ENCODE data around the gene NHS. TPM values are rescaled to one million over a fixed set of nuclear protein-coding genes. Genes with fewer than 3 reads are reported as not detected.
A peak's percentile ranks its signal among the peaks of the same experiment; 100 is the strongest.

Gene NHS
- total and polyA plus RNA-seq, 11 donors = 0.22 to 3.4 (median 1.1) TPM

DNA sequence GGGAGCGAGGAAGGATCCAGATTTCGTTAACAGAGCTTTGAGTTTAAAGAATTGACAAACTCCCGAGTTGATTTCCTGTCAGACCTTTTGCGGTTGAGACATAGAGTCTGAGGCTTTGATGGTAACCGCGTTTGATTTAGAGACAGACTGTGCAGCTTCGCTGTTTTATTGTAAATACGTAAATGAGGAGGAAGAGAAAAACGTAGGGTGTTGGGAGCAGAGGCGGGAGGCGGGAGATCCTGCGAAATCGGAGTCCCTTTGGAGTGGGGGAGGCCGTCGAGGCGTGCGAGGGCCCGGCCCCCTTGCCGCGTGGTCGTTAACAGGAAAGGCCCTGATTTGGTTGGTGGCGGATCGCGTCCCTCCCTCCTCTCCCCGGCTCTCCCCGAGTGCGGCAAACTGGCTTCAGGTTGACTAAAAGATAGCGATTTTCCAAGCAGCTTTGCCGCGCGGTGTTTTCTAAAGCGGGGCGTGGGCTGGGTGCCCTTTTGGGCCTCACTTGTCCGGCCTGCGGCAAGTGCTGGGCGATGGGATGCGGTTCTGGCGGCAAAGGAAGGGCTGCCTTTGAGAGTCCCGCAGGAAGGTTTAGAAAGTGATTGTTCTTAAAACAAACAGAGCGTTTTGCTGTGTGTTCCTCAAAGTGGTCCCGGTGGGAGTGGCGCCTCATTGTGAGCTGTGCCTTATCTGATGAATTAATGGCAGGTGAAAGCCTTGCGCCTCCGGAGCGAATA lies 363.1 kb downstream of the NHS start:
- Histone ChIP-seq H3K27me3 (peaks cover 0 to 15% (median 0%) of the 10 kb centered on the region in 9 donors), H3K4me3 (peak overlapping the region; percentile 44 to 82 (median 67)), H3K27ac (peak overlapping the region; percentile 29 to 93 (median 88)), H3K9me3 (no peaks in the 10 kb centered on the region), H3K4me1 (peaks cover 0 to 11% (median 2%) of the 10 kb centered on the region in 12 donors), H3K36me3 (no peaks in the 10 kb centered on the region)
- DNase-seq (peak in 4 of 5 donors; percentile 24 to 58 (median 44)), ATAC-seq (peak in 3 of 4 donors; percentile 8 to 30 (median 24))
- intact Hi-C loops (cut with DNase I) = no loop called here
- no peak for TF ChIP-seq POLR2A (IDR thresholded peaks at IDR 0.05)
- TF ChIP-seq, protein P1, sequence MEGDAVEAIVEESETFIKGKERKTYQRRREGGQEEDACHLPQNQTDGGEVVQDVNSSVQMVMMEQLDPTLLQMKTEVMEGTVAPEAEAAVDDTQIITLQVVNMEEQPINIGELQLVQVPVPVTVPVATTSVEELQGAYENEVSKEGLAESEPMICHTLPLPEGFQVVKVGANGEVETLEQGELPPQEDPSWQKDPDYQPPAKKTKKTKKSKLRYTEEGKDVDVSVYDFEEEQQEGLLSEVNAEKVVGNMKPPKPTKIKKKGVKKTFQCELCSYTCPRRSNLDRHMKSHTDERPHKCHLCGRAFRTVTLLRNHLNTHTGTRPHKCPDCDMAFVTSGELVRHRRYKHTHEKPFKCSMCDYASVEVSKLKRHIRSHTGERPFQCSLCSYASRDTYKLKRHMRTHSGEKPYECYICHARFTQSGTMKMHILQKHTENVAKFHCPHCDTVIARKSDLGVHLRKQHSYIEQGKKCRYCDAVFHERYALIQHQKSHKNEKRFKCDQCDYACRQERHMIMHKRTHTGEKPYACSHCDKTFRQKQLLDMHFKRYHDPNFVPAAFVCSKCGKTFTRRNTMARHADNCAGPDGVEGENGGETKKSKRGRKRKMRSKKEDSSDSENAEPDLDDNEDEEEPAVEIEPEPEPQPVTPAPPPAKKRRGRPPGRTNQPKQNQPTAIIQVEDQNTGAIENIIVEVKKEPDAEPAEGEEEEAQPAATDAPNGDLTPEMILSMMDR (IDR thresholded peaks at IDR 0.05) = no peak
- 2 to 44% (median 23%) methylated on average over 43 to 45 of the region's 45 CpGs for WGBS, 4 donors

DNA sequence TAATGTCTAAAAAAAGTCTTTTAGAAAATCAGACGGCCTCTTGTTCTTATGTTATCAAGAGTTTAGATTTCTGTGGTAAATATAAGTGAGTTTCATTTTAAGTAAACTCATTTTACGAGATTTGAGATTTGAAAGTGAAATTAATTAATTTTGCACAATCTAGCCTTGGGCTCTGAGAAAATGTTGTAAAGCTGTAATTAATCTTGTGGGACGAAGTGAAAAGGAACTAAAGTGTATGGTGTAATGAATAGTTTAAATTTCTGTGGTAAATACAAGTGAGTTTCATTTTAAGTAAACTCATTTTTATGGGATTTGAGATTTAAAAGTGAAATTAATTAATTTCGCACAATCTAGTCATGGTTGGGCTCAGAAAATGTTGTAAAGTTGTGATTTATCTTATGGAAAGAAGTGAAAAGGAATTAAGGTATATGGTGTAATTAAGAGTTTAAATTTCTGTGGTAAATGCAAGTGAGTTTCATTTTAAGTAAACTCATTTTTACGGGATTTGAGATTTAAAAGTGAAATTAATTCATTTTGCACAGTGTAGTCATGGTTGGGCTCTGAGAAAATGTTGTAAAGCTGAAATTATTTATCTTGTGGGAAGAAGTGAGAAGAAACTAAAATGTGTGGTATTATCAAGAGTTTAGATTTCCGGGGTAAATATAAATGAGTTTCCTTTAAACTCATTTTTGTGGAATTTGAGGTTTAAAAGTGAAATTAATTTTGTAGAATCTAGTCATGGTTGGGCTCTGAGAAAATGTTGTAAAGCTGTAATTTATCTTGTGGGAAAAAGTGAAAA lies 363.9 kb downstream of the NHS start:
- Histone ChIP-seq H3K27me3 (peaks cover 0 to 8% (median 0%) of the 10 kb centered on the region in 9 donors), H3K27ac (peak overlapping the region in 4 of 12 donors; percentile 85 to 93 (median 92)), H3K36me3 (no peaks in the 10 kb centered on the region), H3K4me1 (peaks cover 0 to 11% (median 2%) of the 10 kb centered on the region in 12 donors), H3K4me3 (peak overlapping the region; percentile 44 to 82 (median 67)), H3K9me3 (no peaks in the 10 kb centered on the region)
- no peak for ATAC-seq
- intact Hi-C loops (cut with DNase I) = no loop called here
- TF ChIP-seq POLR2A (IDR thresholded peaks at IDR 0.05) = no peak
- TF ChIP-seq, protein P1 (IDR thresholded peaks at IDR 0.05) = no peak
- DNase-seq = no peak
- WGBS, 4 donors = 53 to 62% (median 56%) methylated on average over 6 of the region's 6 CpGs

DNA sequence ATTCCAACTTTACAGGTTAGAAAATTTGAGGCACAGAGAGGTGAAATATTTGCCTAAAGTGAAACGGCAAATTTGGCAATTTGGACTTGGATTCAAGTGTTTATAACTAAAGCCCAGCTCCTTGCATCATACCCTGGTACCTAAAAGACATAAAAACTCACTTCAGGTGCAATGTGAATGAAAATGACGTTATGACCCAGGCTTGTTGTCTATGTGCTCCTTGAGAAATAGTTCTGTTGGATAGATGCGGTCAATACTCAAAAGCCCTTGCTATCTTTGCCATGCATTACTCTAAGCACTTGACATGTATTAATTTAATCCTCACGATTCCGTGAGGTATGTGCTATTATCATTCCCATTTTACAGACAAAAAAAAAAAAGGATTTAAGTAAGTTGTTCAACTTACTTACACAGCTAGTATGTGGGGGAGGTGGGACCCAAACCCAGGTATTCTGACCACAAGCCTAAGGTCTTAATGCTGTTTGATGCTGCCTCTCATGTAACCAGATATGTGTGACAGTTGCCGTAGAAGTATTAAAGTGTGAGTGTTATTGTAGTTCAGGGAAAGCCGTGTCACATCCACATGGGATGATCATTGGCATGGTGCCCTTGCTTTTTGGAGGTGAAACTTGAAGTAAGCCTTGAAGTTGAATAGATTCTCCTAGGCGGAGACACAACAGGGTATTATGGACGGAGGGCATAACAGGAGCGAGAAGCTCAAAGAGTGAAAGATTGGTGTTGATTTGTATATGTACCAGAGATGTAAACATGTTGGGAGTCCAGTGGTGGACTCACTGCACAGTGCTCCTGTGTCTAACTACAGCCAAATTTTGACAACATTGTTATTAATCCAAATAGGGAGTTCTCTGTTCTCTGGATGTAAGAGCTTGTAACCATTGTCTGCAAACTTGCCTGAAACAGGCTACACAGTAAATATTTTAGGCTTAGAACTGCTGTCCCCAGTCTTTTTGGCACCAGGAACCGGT lies 365.4 kb downstream of the NHS start:
- Histone ChIP-seq H3K4me3 (no peak overlapping the region), H3K27me3 (peaks cover 0 to 8% (median 0%) of the 10 kb centered on the region in 9 donors), H3K27ac (no peak overlapping the region), H3K4me1 (peaks cover 0 to 13% (median 2%) of the 10 kb centered on the region in 12 donors), H3K9me3 (no peaks in the 10 kb centered on the region), H3K36me3 (no peaks in the 10 kb centered on the region)
- TF ChIP-seq, protein P1 (IDR thresholded peaks at IDR 0.05) = no peak
- no peak for TF ChIP-seq POLR2A (IDR thresholded peaks at IDR 0.05)
- ATAC-seq (no peak), DNase-seq (no peak)
- WGBS, 4 donors = 76 to 83% (median 80%) methylated on average over 11 of the region's 11 CpGs
- intact Hi-C loops (cut with DNase I) = loop anchor here in 2 of 10 donors (5.0 to 10.0 kb wide), 2 partner anchors 124 to 472 kb away; partner anchors contain the start of gene RAI2 (in 1 of the 2)
